CD4-positive, alpha-beta T cell treated with Interleukin-12 subunit alpha and Interleukin-12 subunit beta, for 1 hour (primary cell): ENCODE measurements around the gene ZDHHC16.

ENCODE experiments used
- DNase-seq: peaks from one replicate; pipeline ENCODE4 v3.0.0-alpha.2; 2020

The ZDHHC16 gene

GRCh38 chr10:97482381-97482780, 36.4 kb downstream of the ZDHHC16 start:
- DNase-seq, result no peak

- no peak for DNase-seq
These were observed 37.5 kb downstream of the ZDHHC16 start for GRCh38 chr10:97483506-97483905.

- DNase-seq, result no peak
These were observed 37.9 kb downstream of the ZDHHC16 start for GRCh38 chr10:97483921-97484320.

GRCh38 chr10:97485647-97486281, 39.8 kb downstream of the ZDHHC16 start:
- no peak for DNase-seq

- no peak for DNase-seq
These were observed 44.6 kb downstream of the ZDHHC16 start for GRCh38 chr10:97490592-97490991.

- DNase-seq, result no peak
These were observed 48.2 kb downstream of the ZDHHC16 start for GRCh38 chr10:97494151-97494550.

- peak; percentile 19 for DNase-seq
These were observed 49.0 kb downstream of the ZDHHC16 start for GRCh38 chr10:97494863-97495506.

GRCh38 chr10:97497572-97498075, 51.6 kb downstream of the ZDHHC16 start:
- DNase-seq, result peak; percentile 67

- DNase-seq, result peak; percentile 98
These were observed 52.3 kb downstream of the ZDHHC16 start, which contains the start of gene MMS19 for GRCh38 chr10:97498076-97498840. Gene MMS19, minus strand, starts transcription at chr10:97498422. Its CDS starts 38 bp downstream, at chr10:97498384.

GRCh38 chr10:97498841-97499560, 53.0 kb downstream of the ZDHHC16 start, which contains the start of gene UBTD1:
Gene UBTD1, plus strand, starts transcription at chr10:97498924. Its CDS starts 280 bp downstream, at chr10:97499204.
- DNase-seq, result peak; percentile 30

- no peak for DNase-seq
These were observed 53.8 kb downstream of the ZDHHC16 start for GRCh38 chr10:97499561-97500296.

GRCh38 chr10:97500297-97500575, 54.3 kb downstream of the ZDHHC16 start:
- DNase-seq, result no peak

- no peak for DNase-seq
These were observed 56.9 kb downstream of the ZDHHC16 start for GRCh38 chr10:97502916-97503315.

- DNase-seq, result no peak
These were observed 57.4 kb downstream of the ZDHHC16 start for GRCh38 chr10:97503406-97503805.

- DNase-seq, result no peak
These were observed 59.2 kb downstream of the ZDHHC16 start for GRCh38 chr10:97505152-97505551.

- DNase-seq, result no peak
These were observed 60.4 kb downstream of the ZDHHC16 start for GRCh38 chr10:97506199-97506991.
